DMS 273 (cell line): ENCODE measurements around the gene ALDH3B1.
A peak's percentile ranks its signal among the peaks of the same experiment; 100 is the strongest.

Experiments used
- DNase-seq: peaks from one replicate; lab custom pipeline; 2025; ENCODE audit not compliant: unreplicated experiment; lab: John Stamatoyannopoulos, UW

ALDH3B1 gene

DNA sequence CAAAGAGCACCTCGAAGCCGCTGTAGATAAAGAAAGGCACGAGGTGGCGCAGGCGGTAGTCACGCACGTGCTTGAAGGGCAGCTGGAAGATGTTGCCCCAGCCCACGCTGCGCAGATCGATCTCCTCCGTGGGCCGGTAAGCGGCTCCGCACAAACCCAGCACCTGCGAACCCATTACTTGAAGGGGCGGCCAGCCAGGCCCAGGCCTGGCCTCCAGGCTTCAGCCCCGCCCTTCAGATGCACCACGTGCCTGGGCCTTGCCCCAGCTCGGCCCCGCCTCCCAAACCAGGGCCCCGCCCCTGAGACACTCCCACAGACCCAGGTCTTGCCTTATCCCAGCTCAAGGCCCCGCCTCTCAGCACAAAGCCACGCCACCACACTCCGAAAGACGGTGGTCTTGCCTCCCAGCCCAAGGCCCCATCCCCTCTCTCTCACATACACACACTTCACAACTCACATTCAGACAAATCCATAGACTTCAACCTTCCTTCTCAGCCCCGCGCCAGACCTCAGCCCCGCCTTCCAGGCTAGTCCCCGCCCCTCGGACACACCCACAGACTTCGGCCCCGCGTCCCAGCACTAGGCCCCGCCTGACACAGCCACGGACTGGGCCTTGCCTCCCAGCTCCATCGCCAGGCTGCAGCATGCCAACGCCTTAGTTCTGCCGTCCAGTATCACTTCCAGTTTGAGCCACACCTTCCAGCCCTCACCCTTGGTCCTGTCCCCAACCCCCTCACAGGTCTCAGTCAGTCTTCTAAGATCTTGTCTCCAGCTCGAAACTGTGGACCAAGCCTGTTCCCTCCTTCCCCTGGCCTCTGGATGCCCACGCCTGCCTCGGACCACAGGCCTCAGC is 13.3 kb upstream of the ALDH3B1 start:
- peak; percentile 43 for DNase-seq

DNA sequence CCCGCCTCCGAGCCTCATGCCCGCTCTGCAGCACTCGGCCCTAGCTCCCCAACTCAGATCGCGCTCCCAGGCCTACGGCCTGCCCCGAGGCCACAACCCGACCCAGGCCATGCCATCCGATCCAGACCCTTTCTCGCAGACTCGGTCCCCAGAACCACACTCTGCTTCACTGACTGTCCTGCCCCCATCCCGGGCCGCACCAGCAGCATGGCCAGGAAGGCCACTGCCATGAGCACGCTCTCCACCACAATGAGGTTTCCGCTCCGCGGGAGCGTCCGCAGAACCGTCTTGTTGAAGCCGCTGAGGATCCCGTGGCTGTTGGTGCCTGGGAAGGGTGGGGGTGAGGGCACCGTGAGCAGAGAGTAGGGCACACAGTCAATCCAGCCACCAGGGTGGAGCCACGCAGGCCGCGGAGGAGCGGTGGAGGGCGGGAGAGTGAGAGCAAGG is 12.6 kb upstream of the ALDH3B1 start:
- no peak for DNase-seq

DNA sequence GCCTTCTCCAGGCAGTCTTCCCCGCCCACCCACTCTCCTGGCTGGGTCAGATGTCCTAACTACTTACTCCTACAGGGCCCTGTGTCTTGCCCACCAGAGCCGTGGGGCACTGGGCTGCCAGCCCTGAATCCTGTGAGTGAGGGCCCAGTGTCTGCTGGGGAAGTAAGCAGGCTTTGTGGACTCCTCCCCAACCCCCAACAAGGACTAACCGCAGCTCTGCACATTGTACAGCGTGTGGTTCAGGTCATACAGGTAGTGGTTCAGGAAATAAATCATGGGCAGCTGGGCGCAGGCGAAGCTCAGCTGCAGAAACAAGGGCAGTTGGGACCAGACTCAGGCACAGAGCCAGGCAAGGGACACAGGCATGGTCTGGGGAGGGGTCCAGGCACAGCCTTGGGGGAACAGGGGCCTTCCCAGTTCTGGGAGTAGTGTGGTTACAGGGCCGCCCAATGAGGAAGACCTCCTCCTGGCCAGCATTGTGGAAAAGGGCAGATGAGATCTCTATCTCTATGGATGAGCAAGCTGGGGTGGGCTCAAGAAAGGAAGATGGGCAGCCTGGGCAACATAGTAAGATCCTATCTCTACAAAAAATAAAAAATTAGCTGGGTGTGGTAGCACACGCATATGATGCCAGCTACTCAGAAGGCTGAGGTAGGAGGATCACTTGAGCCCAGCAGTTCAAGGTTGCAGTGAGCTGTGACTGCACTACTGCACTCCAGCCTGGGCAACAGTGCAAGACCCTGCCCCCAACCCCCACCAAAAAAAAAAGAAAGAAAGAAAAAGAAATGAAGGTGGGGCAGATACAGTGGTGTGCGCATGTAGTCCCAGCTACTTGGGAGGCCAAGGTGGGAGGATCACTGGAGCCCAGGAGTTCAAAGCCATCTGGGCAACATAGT is 11.7 kb upstream of the ALDH3B1 start:
- no peak for DNase-seq

DNA sequence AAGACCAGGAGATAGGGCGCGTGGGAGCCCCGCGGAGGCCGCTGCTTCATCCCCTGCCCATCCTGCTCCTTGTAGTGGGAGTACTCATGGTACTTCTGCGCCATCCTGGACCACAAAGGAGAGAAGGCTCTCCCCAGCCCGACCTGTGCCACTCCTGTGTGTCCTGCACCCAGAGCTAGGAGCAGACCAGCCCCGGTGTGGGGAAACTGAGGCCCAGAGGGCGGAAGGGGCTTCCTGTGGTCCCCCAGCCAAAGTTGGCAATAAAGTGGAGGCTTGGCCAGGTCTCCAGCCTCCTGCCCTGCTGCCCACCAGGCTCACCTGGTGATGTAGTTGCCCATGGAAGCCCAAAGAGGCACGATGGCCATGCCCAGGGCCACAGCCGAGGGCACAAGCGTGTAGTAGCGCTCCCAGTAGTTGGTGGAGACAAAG is 10.9 kb upstream of the ALDH3B1 start:
- DNase-seq = no peak

DNA sequence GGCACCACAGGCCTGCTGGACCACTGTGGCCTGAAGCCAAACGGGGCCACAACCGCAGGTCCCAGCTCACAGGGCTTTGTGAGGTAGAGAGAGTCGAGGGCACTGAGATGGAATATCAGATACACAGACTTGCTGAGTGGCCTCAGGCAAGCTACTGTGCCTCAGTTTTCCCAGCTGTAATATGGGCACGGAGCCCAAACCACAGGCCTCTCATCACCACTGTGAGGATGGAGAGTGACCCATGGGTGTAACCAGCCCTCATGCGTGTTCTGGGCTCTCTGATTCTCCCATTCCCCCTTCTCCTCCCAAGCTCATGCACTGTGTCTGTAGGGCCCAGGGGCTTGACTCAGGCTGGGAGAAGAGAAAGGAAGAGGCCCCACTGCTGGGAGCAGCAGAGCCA is 10.4 kb upstream of the ALDH3B1 start:
- no peak for DNase-seq

DNA sequence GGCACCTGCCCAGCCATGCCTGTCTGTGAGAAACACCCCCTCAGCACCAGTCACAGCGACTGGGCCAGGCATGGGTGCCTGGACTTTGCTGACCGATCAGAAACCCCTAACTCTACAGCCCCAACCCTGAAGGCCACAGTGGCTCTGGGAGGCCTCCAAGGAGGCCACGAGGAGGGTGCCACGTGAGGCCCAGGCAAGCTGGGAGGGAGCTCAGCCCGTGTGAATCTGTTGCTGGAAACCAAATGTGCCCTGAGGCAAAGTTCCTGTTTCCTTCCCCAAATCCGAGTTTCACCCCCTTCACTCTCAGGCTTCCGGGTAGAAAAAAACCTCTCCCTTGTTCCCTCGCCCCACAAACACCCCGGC is 7.6 kb upstream of the ALDH3B1 start:
- no peak for DNase-seq

DNA sequence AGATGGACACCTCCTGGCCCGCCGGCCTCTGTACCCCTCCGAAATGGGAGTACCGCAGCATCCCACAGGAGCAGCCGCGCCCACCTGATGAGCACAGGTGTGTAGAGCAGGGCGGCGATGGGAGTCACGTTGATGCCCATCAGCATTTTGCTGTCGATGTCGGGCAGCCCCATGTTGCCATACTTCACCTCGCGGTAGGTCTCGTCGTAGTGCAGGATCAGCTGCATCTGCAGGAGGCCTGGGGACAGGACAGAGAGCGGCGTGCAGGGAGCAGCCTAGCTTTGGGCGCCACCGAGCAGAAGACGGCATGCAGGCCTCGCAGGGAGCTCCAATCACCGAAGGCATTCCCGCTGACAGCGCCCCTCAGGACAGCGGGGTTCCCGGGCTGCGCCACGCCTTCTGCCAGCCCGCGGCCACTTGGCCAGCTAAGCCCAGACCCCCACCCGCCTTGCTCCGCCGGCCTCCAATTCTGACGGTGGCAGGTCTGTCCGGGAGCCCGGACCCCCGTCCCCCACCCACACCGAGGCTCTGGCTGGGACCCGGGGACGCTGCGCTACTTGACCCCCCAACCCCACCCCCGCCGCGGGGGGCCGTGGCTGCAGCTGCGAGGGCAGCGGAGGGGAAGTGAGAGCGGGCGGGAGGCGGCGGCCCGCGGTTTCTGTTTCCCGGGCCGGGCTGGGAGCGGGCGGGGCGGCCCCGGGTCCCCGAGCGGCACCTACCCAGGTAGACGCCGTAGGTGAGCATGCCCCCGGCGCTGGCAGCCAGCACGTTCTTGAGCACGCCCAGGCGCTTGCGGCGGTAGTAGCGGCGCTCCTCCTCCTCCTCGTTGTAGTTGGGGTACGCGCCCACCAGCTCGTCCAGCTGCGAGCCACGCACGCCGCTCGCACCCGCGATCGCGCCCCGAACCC is 6.9 kb upstream of the ALDH3B1 start:
- peak; percentile 38 for DNase-seq

DNA sequence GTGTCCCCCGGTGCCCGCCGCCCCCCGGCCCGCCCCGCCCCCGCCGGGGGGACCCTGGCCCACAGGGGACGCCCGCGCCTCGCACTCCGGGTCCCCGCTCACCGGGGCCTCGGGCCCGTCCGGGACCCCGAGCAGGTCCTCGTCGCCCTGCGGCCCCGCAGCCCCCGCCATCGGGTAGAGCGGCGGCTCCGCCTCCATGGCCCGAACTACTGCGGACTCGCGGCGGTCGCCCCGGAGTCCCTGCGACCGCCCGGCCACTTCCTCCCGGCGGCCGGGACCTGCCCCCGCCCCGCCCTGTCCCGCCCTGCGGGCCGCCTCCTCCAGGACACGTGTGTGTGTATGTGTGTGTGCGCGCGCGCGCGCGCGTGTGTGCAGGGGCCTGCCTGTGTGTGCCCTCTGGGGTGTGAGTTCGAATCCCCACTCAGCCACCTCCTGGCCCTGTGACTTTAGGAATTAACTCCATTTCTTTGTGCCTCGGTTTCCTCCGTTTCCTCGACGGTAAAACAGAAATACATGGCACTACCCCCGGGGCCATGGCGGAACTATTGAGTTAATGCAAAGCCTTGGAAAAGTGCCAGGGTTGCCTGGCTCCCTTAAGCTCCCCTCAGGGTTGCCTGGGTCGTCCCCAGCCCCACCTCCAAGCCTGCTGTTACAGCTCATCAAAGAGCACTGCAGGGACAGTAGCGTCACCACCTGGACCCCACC is 6.1 kb upstream of the ALDH3B1 start, which contains the start of gene UNC93B1:
TSS of gene UNC93B1 (minus strand) at position 252 of the 705 bp plus-strand sequence. CDS start at position 198, 54 bp downstream.
- DNase-seq = peak; percentile 85

DNA sequence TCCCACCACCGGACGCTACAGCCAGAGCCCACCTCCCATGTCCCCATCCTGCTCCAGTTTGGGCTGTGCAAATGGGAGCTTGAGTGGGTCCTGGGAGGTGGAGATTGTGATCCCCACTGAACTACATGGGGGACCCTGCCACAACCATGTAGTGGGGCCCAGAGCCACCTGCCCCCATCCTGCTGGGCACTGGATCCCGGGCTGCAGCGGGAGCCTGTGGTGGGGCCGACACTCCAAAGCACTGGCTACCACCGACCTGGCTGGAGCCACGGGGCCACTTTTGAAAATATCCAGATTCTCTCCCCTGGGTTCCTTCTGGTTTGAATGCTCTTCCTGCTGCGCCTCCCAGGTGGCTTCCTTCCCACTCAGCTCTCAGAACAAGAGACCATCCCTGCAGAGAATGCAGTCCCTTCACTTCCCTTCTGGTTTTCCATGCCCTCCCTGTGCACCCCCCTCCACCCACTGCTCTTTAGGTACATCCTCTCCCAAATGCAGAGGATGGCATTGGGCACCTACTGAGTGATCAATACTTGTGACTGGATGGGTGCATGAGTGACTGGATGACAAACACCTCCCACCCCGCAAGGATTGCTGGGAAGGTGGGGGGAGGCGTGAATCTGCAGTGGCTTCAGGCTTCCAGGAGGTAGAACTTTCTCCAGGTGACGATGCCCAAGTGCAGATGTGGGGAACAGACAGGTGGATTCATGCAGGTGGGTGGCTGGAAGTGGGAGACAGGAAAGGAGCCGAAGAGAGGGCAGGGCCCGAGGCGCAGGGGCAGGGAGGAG is 5.4 kb upstream of the ALDH3B1 start:
- DNase-seq = no peak

DNA sequence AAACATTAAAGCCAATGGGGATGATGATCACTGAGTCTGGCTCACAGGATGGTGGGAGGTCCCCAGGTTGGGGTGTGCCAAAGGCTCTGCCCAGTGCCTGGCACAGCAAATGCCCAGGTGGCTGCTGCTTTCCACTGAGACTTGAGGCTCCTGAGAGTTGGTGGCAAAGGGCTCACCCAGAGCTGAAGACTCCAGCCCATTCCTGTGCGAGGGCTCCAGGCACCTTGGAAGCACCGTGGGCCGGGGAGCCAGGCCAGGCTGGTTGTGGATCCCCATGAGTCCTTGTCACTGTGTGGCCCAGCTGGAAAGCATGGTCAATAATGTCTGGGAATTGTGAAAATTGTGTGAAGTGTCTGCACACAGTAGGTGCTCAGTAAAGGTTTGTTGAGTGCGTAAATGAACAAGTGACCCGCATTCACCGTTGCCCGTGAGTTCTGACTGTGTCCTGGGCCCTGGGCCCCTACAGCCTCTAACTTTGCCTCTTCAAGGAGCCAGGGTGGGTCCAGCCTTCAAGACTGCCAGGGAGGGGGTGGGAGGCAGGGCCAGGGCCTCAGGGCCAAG is 3.4 kb upstream of the ALDH3B1 start:
- no peak for DNase-seq

DNA sequence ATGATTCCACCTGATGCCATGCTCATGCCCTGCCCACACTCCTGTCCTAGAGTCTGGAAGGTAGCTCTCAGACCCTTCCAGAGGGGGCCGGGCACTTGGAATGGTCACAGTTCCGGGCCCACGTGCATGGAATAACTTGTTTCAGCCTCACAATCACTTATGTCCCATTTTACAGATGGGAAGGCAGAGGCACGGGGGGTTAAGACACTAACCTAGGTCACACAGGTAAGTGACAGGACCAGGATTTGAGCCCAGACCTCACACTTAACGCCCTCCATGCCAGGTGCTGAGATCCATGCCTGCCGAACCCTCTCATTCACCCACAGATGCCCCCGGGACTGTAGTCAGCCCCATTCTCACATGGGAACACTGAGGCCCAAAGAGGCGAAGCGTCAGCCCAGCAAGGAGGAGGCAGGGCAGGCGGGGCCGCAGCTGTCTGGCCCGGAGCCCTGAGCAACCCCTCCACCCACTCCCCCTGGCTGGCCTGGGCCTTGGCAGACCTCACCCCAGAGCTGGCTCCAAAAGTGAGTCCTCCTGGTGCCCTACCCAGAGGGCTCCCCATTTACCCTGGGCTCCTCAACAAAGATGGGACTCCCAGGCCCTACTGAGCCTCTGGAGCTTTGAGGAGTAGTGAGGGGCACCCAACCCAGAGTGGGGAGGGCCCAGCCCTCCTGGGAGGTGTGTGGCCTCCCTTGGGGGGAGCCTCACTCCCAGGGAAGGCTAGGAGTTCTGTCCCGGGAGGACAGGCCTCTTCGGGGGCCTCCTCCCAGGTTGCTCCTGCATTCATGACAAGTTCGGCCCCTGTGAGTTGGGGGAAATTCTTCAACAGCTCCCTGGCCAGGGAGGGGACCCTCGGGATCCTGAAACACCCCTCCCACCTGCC is 2.4 kb upstream of the ALDH3B1 start:
- DNase-seq = no peak

DNA sequence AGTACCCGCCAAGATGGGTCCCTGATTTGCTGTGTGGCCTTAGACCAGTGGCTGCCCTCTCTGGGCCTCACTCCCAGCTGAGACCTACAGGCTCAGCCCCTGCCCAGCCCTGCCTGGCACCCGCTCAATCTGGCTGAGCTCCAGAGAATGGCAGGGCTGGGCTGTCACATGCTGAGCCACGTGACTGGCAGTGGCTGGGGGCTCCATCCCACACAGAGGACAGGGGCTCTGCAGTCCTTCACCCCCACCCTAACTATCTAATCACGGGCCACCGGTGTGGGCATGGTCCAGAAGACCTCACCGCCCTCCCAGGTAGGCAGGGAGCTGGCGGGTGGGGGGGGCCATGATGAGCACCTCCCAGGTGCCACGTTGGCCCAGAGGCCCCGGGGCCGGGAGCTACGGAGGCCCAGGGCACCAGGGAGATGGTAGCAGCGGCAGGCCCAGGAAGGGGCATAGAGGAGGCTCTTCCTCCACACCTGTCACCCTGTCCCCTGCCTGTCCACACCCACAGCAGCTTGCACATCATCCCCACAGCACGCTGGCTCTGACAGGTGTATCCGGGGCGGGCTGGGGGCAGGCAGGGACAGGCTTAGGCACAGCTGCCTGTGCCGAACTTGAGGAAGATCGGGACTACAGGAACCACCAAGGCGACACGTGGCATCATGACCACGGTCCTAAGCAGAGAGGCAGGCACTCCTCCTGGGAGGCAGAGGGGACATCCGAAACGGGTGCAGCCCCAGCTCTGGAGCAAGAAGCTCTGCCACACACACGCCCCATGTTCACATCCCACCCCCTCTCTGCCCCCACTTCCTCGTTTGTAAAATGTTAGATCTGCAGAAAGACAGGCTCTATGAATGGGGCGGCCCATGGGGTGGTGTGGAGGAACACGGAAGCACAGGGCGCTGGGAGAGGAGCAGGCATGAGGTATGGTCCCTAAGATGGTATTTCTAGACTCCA is 1.5 kb upstream of the ALDH3B1 start:
- DNase-seq = peak; percentile 48

DNA sequence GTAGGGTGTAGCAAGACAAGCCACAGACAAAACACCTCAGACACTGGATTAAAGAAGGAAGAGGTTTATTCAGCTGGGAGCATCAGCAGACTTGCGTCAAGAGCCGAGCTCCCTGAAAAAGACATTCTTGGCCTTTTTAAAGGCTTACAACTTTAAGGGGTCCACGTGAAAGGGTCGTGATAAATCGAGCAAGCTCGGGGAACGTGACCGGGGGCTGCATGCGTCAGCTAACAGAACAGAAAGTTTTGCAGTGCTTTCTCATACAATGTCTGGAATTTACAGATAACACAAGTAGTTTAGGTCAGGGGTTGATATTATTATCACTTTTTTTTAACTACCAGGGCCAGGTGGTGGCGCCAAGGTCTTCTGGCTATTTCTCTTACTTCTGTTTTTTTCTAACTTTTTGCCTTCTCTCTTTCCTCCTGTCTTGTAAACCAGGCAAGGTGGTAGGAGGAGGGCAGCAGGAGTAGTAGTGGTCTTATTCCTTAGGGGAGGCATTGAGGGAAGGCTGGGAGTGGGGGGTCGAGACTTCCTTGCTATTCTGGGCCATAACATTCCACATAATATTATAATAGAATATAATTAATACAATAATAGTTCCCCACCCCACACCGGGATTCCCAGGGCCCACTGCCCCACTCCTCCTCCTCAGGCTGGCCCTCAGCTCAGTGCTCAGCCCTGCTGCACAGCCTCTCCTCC is 587 bp upstream of the ALDH3B1 start:
- DNase-seq = peak; percentile 43

DNA sequence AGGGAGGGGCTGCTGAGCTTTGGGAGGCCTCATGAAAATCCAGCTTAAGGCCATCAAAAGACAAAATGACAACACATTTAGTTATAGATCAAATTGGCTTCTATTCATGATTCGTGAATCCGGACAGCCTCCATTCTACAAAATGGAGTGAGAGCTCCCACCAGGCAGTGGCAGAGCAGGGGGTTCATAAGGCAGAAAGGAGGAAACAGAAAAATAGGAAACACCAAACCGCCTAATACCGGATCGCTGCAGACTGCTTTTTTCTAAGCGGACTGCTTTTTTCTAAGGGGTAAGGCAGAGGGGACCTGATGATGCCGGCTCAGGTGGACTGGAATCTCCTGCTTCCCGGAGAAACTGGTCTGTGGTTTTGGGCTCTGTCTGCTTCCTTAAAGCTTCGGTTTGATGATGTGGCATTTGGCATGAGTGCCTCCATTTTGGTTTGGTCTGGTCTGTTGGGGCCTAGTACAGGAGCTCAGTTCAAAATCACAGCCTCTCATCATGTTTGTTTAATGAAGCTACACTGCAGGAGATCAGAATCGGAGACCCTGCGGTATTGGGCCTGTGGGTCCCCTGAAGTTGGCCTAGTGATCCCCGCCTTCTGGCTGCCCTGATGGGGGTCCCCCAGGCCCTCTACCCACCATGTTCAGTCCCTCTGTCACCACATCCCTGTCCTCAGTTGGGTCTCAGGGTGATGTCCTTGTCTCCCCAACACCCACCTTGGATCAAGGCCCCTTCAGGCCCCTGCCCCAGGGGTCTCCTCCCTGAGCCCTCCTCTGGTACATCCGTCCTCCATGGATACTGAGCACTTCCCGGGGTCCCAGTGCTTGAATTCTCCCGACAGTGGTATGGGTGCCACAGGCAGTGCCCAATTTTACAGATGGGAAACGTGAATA is 1.2 kb downstream of the ALDH3B1 start:
- no peak for DNase-seq

DNA sequence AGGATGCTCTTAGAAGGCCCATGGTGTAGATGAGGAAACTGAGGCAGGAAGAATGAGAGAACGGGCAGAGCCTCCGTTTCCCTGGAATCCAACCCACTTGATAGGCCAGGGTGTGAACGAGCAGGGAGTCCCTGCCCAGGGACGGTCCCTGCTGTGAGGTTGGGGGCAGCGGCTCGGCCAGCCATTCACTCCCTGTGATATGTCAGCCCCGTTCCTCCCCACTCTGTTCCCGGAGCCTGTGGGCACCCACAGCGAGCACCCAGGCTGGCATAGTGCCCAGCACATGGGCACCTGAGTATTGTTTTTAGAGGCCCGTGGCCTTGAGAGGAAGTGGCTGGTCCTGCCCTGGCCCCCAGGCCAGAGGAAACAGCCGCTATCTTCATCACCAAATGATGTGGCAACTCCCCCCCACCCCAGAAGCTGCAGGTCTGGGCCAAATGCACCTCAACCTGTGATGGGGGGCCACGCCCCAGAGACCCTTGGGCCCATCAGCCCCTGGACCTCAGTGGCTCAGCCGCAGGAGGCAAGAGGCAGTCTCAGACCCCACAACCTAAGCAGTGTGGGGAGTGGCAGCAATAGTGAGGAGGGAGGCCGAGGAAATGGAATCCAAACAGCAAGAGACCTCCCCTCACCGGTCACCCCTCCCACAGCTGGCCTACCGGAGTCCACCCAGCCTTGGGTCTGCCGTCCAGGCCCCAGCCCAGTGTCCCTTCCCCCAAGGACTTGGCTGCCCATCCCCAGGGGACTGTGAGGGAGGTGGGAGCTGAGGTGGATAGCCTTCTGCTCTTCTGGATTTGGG is 2.1 kb downstream of the ALDH3B1 start:
- DNase-seq = no peak
